Activated naive CD4-positive, alpha-beta T cell treated with anti-CD3 and anti-CD28 coated beads for 36 hours (primary cell): Measurements from ENCODE around the gene ZNF169. TPM values are rescaled to one million over a fixed set of nuclear protein-coding genes. Genes with fewer than 3 reads are reported as not detected.
"Not testable (repeated sequence)": the region's sequence is repeated elsewhere in the genome, so short reads cannot be mapped to it uniquely, and the experiment has no call there.

Experiments used
- CTCF ChIA-PET: fragments of 350-600 bp; sonication (Branson Sonifier 250); formaldehyde crosslinking; loops from one replicate; lab custom pipeline; 2021; ENCODE audit warnings: antibody characterized with exemption; lab: Charles Lee
- DNase-seq: peaks from one replicate; pipeline ENCODE4 v3.0.0-alpha.2; 2020
- H3K27ac Mint-ChIP-seq: one replicate; pipeline ENCODE4 v1.8.0; 2021; ENCODE audit warnings: mild to moderate bottlenecking, mixed read lengths
- H3K27me3 Mint-ChIP-seq: one replicate; pipeline ENCODE4 v1.8.0; 2021; ENCODE audit warnings: low read depth, mixed read lengths
- H3K36me3 Mint-ChIP-seq: one replicate; pipeline ENCODE4 v1.8.0; 2021; ENCODE audit warnings: low read depth, mixed read lengths
- H3K4me1 Mint-ChIP-seq: one replicate; pipeline ENCODE4 v1.8.0; 2021; ENCODE audit warnings: low read depth, mixed read lengths
- H3K4me3 Mint-ChIP-seq: one replicate; pipeline ENCODE4 v1.8.0; 2021; ENCODE audit warnings: mild to moderate bottlenecking, moderate library complexity, mixed read lengths
- H3K9me3 Mint-ChIP-seq: one replicate; pipeline ENCODE4 v1.8.0; 2021; ENCODE audit warnings: mixed read lengths
- intact Hi-C: fragments of 100-400 bp; cut with micrococcal nuclease; formaldehyde crosslinking; loops from one replicate; pipeline ENCODE4 v1.15.1; 2023
- total RNA-seq, 2 experiments: library from RNA; stranded (reverse); gene quantifications; one replicate each; pipeline ENCODE4 v1.2.3, GENCODE V29; 2021

The ZNF169 gene
- total RNA-seq, 2 experiments from 2014 or later: 4.5 to 5.1 TPM

GRCh38 chr9:94250456-94250855, 8.6 kb upstream of the ZNF169 start:
- DNase-seq: peak; percentile 45
- CTCF ChIA-PET: interaction anchor here (0.6 kb wide), 1 partner anchor 146 kb away, joined by 3 read pairs; no protein-coding TSS in a partner anchor
- no peaks in the 10 kb centered on the region for H3K36me3 Mint-ChIP-seq
- intact Hi-C loops: no loop called here
- peaks cover 12% of the 10 kb centered on the region for H3K4me1 Mint-ChIP-seq
- no peak overlapping the region for H3K4me3 Mint-ChIP-seq
- no peaks in the 10 kb centered on the region for H3K9me3 Mint-ChIP-seq
- no peaks in the 10 kb centered on the region for H3K27me3 Mint-ChIP-seq
- H3K27ac Mint-ChIP-seq: no peak overlapping the region

- DNase-seq: no peak
- H3K4me1 Mint-ChIP-seq: peaks cover 13% of the 10 kb centered on the region
- H3K27me3 Mint-ChIP-seq: no peaks in the 10 kb centered on the region
- CTCF ChIA-PET: no interaction called here
- peaks cover 3% of the 10 kb centered on the region for H3K36me3 Mint-ChIP-seq
- no peak overlapping the region for H3K27ac Mint-ChIP-seq
- H3K9me3 Mint-ChIP-seq: no peaks in the 10 kb centered on the region
- intact Hi-C loops: no loop called here
- H3K4me3 Mint-ChIP-seq: no peak overlapping the region
Observed at GRCh38 chr9:94256007-94256406, 3.1 kb upstream of the ZNF169 start.

- DNase-seq, H3K27ac Mint-ChIP-seq, H3K4me3 Mint-ChIP-seq, H3K9me3 Mint-ChIP-seq, intact Hi-C loops, H3K27me3 Mint-ChIP-seq, CTCF ChIA-PET: not testable (repeated sequence)
- Mint-ChIP-seq H3K4me1 (peaks cover 30% of the 10 kb centered on the region), H3K36me3 (peaks cover 45% of the 10 kb centered on the region)
Observed at GRCh38 chr9:94265626-94266402, 6.7 kb downstream of the ZNF169 start.

DNA sequence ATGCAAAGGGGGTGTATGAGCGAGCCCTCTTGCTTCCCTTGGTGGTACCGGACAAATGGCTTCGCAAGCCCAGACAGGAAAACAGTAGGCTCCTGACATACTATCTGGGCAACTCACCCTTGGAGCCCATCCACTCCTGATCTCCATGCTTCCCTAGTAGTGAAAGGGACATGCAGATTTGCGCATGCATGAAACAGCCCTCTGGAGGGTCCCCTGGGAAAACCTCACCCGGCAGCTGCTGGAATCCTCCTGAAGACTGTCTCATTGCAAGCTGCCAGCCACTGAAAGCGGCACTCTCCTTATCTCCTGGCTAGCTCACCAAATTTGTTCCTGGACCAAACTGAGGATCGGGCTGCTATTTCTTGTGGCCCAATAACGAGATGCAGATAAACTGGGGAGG, 10.2 kb downstream of the ZNF169 start:
- intact Hi-C loops: no loop called here
- H3K27me3 Mint-ChIP-seq: no peaks in the 10 kb centered on the region
- H3K27ac Mint-ChIP-seq: no peak overlapping the region
- DNase-seq: no peak
- peaks cover 9% of the 10 kb centered on the region for H3K9me3 Mint-ChIP-seq
- H3K36me3 Mint-ChIP-seq: peaks cover 32% of the 10 kb centered on the region
- CTCF ChIA-PET: interaction anchor here (0.9 kb wide), 1 partner anchor 206 kb away, joined by 3 read pairs; no protein-coding TSS in a partner anchor
- H3K4me1 Mint-ChIP-seq: peaks cover 17% of the 10 kb centered on the region
- H3K4me3 Mint-ChIP-seq: no peak overlapping the region

GRCh38 chr9:94270009-94270408, 10.9 kb downstream of the ZNF169 start:
- Mint-ChIP-seq H3K36me3 (peaks cover 30% of the 10 kb centered on the region), H3K9me3 (peaks cover 9% of the 10 kb centered on the region), H3K4me1 (peaks cover 17% of the 10 kb centered on the region), H3K4me3 (no peak overlapping the region), H3K27ac (no peak overlapping the region), H3K27me3 (no peaks in the 10 kb centered on the region)
- DNase-seq: no peak
- intact Hi-C loops: no loop called here
- CTCF ChIA-PET: no interaction called here

GRCh38 chr9:94277029-94277428, 17.9 kb downstream of the ZNF169 start:
- H3K27me3 Mint-ChIP-seq, H3K27ac Mint-ChIP-seq, DNase-seq, CTCF ChIA-PET, intact Hi-C loops, H3K4me3 Mint-ChIP-seq: not testable (repeated sequence)
- H3K4me1 Mint-ChIP-seq: peaks cover 13% of the 10 kb centered on the region
- H3K9me3 Mint-ChIP-seq: peaks cover 14% of the 10 kb centered on the region
- peaks cover 55% of the 10 kb centered on the region for H3K36me3 Mint-ChIP-seq

DNA sequence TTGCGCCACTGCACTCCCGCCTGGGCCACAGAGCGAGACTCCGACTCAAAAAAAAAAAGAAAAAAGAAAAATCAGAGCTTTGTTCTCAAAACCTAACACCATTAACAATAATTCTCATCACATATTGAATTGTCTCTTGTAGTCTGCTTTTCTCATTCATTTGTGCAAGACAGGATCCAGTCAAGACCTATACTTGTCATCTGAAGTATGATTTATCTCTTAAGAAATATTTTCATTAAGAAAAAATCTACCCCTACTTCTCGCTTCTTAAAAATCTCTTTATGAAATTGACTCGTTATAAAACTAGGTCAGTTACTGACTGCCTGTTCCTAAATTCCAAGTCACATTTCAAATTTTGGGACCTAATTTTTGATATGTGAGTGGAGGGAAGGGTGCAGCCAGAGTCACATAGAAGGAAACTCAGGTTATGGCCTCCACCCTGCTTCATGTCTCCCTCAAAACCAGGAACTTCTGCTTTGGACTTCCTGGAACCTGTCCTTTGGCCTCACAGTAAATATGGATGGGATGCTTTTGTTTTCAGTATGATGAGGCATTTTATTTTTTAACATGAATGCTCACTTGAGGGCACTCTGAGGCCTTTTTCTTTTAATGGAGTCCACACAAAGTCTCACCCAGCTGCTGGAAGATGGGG, 18.9 kb downstream of the ZNF169 start:
- CTCF ChIA-PET: no interaction called here
- H3K9me3 Mint-ChIP-seq: peaks cover 14% of the 10 kb centered on the region
- peaks cover 63% of the 10 kb centered on the region for H3K36me3 Mint-ChIP-seq
- H3K4me3 Mint-ChIP-seq: no peak overlapping the region
- H3K4me1 Mint-ChIP-seq: peaks cover 6% of the 10 kb centered on the region
- no peaks in the 10 kb centered on the region for H3K27me3 Mint-ChIP-seq
- intact Hi-C loops: no loop called here
- DNase-seq: no peak
- H3K27ac Mint-ChIP-seq: no peak overlapping the region

DNA sequence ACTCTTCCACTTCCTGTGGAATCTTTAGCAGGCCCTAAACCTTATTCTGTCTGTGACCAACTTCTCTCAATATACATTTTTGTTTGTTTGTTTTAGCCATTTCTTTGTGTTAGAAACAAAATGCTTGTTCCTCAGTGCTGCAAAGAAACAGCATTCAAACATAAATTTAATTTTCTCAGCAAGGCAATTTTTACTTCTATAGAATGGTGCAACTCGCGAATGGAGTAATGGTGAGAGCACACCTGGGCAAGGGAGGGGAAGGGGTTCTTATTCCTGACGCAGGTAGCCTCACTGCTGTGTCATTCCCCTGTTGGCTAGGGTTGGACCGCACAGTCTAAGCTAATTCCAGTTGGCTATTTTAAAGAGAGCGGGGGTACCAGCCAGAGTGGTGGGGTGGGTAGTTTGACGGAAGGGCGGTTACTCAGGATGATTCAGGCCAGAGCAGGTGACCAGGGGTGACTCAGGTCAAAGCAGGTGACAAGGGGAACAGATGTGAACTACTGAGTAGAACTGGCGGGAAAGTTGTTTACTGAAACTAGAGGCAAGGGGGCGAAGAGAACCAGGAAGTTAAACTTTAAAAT, 21.4 kb downstream of the ZNF169 start:
- H3K27me3 Mint-ChIP-seq: no peaks in the 10 kb centered on the region
- H3K27ac Mint-ChIP-seq: no peak overlapping the region
- H3K4me3 Mint-ChIP-seq: no peak overlapping the region
- CTCF ChIA-PET: interaction anchor here (0.6 kb wide), 1 partner anchor 402 kb away, joined by 3 read pairs; no protein-coding TSS in a partner anchor
- no peak for DNase-seq
- H3K36me3 Mint-ChIP-seq: peaks cover 61% of the 10 kb centered on the region
- peaks cover 2% of the 10 kb centered on the region for H3K4me1 Mint-ChIP-seq
- peaks cover 14% of the 10 kb centered on the region for H3K9me3 Mint-ChIP-seq
- intact Hi-C loops: no loop called here

DNA sequence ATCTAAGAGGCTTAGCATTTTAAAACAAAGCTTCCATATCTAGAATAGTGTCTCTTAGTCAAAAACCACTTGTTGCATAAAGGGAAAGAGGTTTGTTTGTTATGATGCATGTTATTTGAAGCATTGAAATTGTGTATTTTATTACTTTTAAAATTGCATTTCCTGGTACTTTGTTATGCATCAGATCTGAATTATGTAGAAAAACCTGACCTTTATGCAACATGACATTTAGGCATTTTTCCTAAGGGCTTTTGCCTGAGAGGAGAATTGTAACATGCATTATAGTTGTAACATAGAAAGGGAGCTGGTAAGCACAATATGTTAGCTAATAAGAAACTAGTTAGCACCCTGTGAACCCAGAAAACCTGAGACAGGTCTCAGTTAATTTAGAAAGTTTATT, 22.0 kb downstream of the ZNF169 start:
- Mint-ChIP-seq H3K4me3 (no peak overlapping the region), H3K27ac (no peak overlapping the region)

GRCh38 chr9:94286116-94286515, 27.0 kb downstream of the ZNF169 start:
- Mint-ChIP-seq H3K4me1 (no peaks in the 10 kb centered on the region), H3K27me3 (no peaks in the 10 kb centered on the region), H3K4me3 (no peak overlapping the region), H3K9me3 (no peaks in the 10 kb centered on the region), H3K27ac (no peak overlapping the region), H3K36me3 (peaks cover 54% of the 10 kb centered on the region)
- no peak for DNase-seq
- intact Hi-C loops: no loop called here
- CTCF ChIA-PET: no interaction called here

More for the DNA sequence above, 22.0 kb downstream of the ZNF169 start:
- Mint-ChIP-seq H3K27me3 (no peaks in the 10 kb centered on the region), H3K36me3 (peaks cover 62% of the 10 kb centered on the region), H3K4me1 (peaks cover 2% of the 10 kb centered on the region), H3K9me3 (peaks cover 14% of the 10 kb centered on the region)
- intact Hi-C loops: no loop called here
- no peak for DNase-seq
- CTCF ChIA-PET: no interaction called here

GRCh38 chr9:94287877-94288513, 28.9 kb downstream of the ZNF169 start:
- CTCF ChIA-PET: no interaction called here
- no peak for DNase-seq
- Mint-ChIP-seq H3K9me3 (no peaks in the 10 kb centered on the region), H3K27me3 (no peaks in the 10 kb centered on the region), H3K36me3 (peaks cover 55% of the 10 kb centered on the region), H3K27ac (no peak overlapping the region), H3K4me1 (no peaks in the 10 kb centered on the region), H3K4me3 (no peak overlapping the region)
- intact Hi-C loops: no loop called here

DNA sequence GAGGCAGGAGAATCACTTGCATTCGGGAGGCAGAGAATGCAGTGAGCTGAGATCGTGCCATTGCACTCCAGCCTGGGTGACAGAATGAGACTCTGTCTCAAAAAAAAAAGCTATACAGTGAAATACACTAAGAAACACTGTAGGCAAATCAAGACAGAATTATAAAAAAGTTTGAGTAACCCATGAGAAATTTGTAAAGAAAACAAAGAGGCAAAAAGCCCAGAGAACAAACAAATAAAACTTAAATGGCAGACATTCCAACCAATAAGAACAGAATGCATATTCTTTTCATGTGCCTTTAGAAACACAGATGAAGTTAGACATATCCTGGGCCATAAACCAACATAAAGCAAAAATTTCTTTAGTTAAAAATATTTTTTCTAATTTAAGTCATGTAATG, 30.6 kb downstream of the ZNF169 start:
- intact Hi-C loops: no loop called here
- CTCF ChIA-PET: no interaction called here
- H3K4me3 Mint-ChIP-seq: no peak overlapping the region
- no peak for DNase-seq
- no peaks in the 10 kb centered on the region for H3K4me1 Mint-ChIP-seq
- H3K27ac Mint-ChIP-seq: no peak overlapping the region
- peaks cover 56% of the 10 kb centered on the region for H3K36me3 Mint-ChIP-seq
- no peaks in the 10 kb centered on the region for H3K9me3 Mint-ChIP-seq
- no peaks in the 10 kb centered on the region for H3K27me3 Mint-ChIP-seq
